Stomach (tissue), 9 donors: ENCODE data around the gene CCNF. TPM values are rescaled to one million over a fixed set of nuclear protein-coding genes. Genes with fewer than 3 reads are reported as not detected.

Experiments used
- DNase-seq, 2 donors: peaks; one replicate each; pipeline versions ENCODE4 v3.0.0 to v3.0.0-alpha.2; 2013 to 2019
- H3K27ac ChIP-seq, 5 donors: fragments of 200-600 bp in 4 of 5; sonication (generic) in 4 of 5; one replicate each; pipeline ENCODE4 v1.5.1; 2013 to 2019; ENCODE audit warnings: mild to moderate bottlenecking in 1 of 5, moderate library complexity in 1 of 5
- H3K27me3 ChIP-seq, 3 donors: fragments of 200-600 bp; sonication (generic); one replicate each; pipeline ENCODE4 v1.5.1; 2017 to 2019; ENCODE audit warnings: mixed run types in 1 of 3
- H3K36me3 ChIP-seq, 4 donors: fragments of 200-600 bp; sonication (generic); 1 replicate in 3 of 4; 2 replicates in 1 of 4; pipeline ENCODE4 v1.5.1; 2016 to 2019
- H3K4me1 ChIP-seq, 4 donors: fragments of 200-600 bp; sonication (generic); one replicate each; pipeline ENCODE4 v1.5.1; 2016 to 2019
- H3K4me3 ChIP-seq, 4 donors: fragments of 200-600 bp; sonication (generic) in 3 of 4; one replicate each; pipeline ENCODE4 v1.5.1; 2016 to 2019; ENCODE audit warnings: mild to moderate bottlenecking in 1 of 4
- H3K9me3 ChIP-seq, 4 donors: fragments of 200-600 bp; sonication (generic); one replicate each; pipeline ENCODE4 v1.5.1; 2016 to 2019
- EP300 ChIP-seq: sonication (generic); formaldehyde crosslinking; IDR thresholded peaks from one replicate; pipeline ENCODE4 v1.6.1; 2017; ENCODE audit warnings: antibody characterized with exemption
- POLR2A ChIP-seq, 4 donors: fragments of 450-650 bp; IDR thresholded peaks; one replicate each; pipeline ENCODE4 v1.6.1; 2016; ENCODE audit warnings: antibody characterized with exemption in 4 of 4, control low read depth in 2 of 4, mild to moderate bottlenecking in 1 of 4, moderate library complexity in 1 of 4
- POLR2AphosphoS5 ChIP-seq, 3 donors: sonication (generic); formaldehyde crosslinking; IDR thresholded peaks; one replicate each; pipeline ENCODE4 v1.6.1; 2016; ENCODE audit warnings: antibody characterized with exemption in 3 of 3
- WGBS, 5 donors: extraction: QIAGEN DNeasy Blood & Tissue Kit in 3 of 5; methylation state at CpG; one replicate each; pipeline versions ENCODE4 v1.1.5 to v1.1.7; 2013 to 2018; 5-methylcytosine and 5-hydroxymethylcytosine counted together
- intact Hi-C: fragments of 100-400 bp; cut with DNase I; formaldehyde crosslinking; loops from one replicate; pipeline ENCODE4 v1.15.1; 2023; ENCODE audit warnings: low total_unique reads
- polyA plus RNA-seq, 3 donors: library from polyadenylated mRNA; stranded (reverse); fragments of 200-250 nt; gene quantifications; one replicate each; pipeline ENCODE4 v1.2.3, GENCODE V29; 2013
- total RNA-seq, 5 donors: library from RNA; depleted of rRNA; stranded (reverse); fragments of >200 nt; gene quantifications; one replicate each; pipeline versions ENCODE4 v1.1.0 to v1.2.3, GENCODE V29; 2014 to 2016
- TF ChIP-seq, protein P1 (sequence below), 7 experiments: fragments of 450-650 bp in 4 of 7; fragments of 200-600 bp in 3 of 7; sonication (generic) in 3 of 7; IDR thresholded peaks; one replicate each; pipeline ENCODE4 v1.5.1; 2016 to 2019; ENCODE audit warnings: antibody characterized with exemption in 7 of 7, control low read depth in 2 of 7, mild to moderate bottlenecking in 1 of 7
- donor health status: healthy with polysubstance abuse.
- donor health status: Bipolar disorder and iron deficiency.
- donor health status: healthy.

CCNF gene
- total and polyA plus RNA-seq, 8 donors = 0.46 to 7.8 (median 2.9) TPM

DNA sequence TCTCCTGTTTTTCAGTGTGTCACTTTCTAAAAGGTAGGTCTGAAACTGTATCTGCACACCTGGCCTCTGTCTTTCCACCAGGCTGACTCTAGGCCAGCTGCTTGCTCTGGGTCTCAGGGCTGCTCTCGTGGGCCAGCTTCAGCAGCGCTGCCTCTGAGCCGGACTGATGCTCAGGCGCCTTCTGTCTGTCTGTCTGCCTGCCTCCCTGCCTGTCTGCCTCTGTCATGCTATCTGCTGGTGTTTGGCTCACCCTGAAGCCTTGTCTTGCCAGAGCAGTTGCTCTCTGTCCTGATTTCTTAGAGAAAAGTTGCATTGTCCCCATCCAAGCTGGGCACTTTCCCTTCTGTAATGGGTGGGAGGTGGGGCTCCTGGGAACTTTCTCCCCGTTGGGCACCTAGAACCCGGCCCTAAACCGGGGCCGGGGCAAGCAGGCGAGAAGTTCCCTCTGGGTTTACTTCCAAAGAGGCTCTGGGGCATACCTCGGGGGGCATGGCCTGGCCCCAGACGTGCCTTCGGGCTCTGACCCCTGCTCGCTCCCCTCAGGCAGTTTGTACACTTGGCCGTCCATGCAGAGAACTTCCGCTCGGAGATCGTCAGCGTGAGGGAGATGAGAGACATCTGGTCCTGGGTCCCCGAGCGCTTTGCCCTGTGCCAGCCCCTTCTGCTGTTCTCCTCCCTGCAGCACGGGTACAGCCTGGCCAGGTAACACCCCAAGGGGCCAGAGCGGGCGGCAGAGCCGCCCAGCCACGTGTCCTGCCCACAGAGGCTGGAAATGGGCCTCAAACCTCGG is 68.6 kb downstream of the CCNF start:
- H3K4me1 ChIP-seq = peaks cover 14 to 47% (median 35%) of the 10 kb centered on the region in 4 donors
- DNase-seq = no peak
- no peaks in the 10 kb centered on the region for H3K27me3 ChIP-seq
- peaks cover 0 to 57% (median 41%) of the 10 kb centered on the region in 4 donors for H3K36me3 ChIP-seq
- no peaks in the 10 kb centered on the region for H3K9me3 ChIP-seq
- TF ChIP-seq, protein P1, sequence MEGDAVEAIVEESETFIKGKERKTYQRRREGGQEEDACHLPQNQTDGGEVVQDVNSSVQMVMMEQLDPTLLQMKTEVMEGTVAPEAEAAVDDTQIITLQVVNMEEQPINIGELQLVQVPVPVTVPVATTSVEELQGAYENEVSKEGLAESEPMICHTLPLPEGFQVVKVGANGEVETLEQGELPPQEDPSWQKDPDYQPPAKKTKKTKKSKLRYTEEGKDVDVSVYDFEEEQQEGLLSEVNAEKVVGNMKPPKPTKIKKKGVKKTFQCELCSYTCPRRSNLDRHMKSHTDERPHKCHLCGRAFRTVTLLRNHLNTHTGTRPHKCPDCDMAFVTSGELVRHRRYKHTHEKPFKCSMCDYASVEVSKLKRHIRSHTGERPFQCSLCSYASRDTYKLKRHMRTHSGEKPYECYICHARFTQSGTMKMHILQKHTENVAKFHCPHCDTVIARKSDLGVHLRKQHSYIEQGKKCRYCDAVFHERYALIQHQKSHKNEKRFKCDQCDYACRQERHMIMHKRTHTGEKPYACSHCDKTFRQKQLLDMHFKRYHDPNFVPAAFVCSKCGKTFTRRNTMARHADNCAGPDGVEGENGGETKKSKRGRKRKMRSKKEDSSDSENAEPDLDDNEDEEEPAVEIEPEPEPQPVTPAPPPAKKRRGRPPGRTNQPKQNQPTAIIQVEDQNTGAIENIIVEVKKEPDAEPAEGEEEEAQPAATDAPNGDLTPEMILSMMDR (IDR thresholded peaks at IDR 0.05) = no peak
- no peak for TF ChIP-seq EP300
- TF ChIP-seq POLR2AphosphoS5 (IDR thresholded peaks at IDR 0.05) = no peak
- TF ChIP-seq POLR2A (IDR thresholded peaks at IDR 0.05) = no peak
- H3K4me3 ChIP-seq = no peak overlapping the region
- 80 to 91% (median 89%) methylated on average over 19 to 26 of the region's 26 CpGs for WGBS, 5 donors
- intact Hi-C loops = loop anchor here (5.0 to 10.0 kb wide), 2 partner anchors 156 to 303 kb away; partner anchors contain the start of genes ABCA3 and CASKIN1
- H3K27ac ChIP-seq = peak overlapping the region in 1 of 5 donors; percentile 1

DNA sequence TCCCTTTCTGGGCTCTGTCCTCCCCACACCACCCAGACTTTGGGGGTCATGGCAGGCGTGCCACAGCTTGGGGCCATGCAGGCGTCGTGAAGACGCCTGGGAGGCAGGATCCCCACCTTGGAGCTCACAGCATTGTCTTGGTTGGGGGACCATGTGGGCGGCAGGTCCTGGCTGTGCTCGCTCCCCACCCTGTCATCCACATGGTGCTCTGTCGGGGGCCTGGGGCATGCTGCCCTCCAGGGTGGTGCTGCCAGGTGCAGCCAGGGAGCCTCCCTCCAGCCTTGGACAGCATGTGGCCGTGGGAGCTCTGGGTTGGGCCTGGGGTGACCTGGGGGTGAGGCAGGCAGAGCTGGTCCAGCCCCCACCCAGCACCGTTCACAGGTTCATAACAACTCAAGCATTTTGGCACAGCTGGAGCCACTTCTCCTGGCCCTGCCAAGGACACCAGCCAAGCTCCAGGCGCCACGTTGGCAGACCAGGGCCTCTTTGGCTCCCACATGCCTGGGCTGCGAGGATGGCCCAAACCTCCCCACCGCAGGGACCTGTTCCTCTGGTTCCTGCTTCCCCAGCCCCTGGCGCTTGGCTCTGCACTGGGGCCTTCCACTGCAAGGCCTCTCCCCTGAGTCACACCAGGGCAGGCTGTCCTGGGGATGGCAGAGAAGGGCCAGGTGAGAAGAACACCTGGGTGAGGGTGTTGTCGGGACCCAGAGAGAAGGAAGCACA is 69.4 kb downstream of the CCNF start:
- intact Hi-C loops = loop anchor here (5.0 to 10.0 kb wide), 2 partner anchors 156 to 304 kb away; partner anchors contain the start of genes ABCA3 and CASKIN1
- Histone ChIP-seq H3K9me3 (no peaks in the 10 kb centered on the region), H3K4me3 (no peak overlapping the region), H3K27me3 (no peaks in the 10 kb centered on the region), H3K36me3 (peaks cover 0 to 50% (median 41%) of the 10 kb centered on the region in 4 donors), H3K27ac (peak overlapping the region in 2 of 5 donors; percentile 1 to 46), H3K4me1 (peaks cover 14 to 52% (median 38%) of the 10 kb centered on the region in 4 donors)
- TF ChIP-seq POLR2A (IDR thresholded peaks at IDR 0.05) (no peak), POLR2AphosphoS5 (IDR thresholded peaks at IDR 0.05) (no peak), EP300 (no peak)
- TF ChIP-seq, protein P1 (IDR thresholded peaks at IDR 0.05) = no peak
- 61 to 77% (median 64%) methylated on average over 7 to 15 of the region's 15 CpGs for WGBS, 5 donors
- DNase-seq = peak in 1 of 2 donors; percentile 76

DNA sequence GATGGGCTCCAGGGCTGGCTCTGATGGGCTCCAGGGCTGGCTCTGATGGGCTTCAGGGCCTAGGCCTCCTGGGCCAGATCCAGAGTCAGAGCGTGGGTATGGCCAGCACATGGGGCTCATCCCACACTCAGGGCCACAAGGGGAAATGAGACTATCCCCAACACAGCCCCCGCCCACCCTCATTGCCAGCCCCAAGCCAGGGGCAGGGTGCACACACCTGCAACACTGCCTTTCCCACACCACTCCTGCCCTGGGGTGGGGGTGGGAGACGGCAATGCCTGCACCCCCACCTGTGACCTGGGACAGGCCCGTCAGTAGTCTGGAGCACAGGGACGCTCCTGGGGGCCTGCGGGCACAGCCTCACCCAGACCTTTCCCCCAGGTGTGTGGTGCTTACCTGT is 70.2 kb downstream of the CCNF start:
- Histone ChIP-seq H3K27me3 (no peaks in the 10 kb centered on the region), H3K4me1 (peaks cover 14 to 52% (median 38%) of the 10 kb centered on the region in 4 donors), H3K36me3 (peaks cover 0 to 50% (median 41%) of the 10 kb centered on the region in 4 donors), H3K9me3 (no peaks in the 10 kb centered on the region), H3K27ac (peak overlapping the region in 1 of 5 donors; percentile 46), H3K4me3 (no peak overlapping the region)
- no peak for DNase-seq
- intact Hi-C loops = loop anchor here (5.0 to 10.0 kb wide), 2 partner anchors 157 to 305 kb away; partner anchors contain the start of genes ABCA3 and CASKIN1
- no peak for TF ChIP-seq POLR2AphosphoS5 (IDR thresholded peaks at IDR 0.05)
- no peak for TF ChIP-seq POLR2A (IDR thresholded peaks at IDR 0.05)
- TF ChIP-seq, protein P1 (IDR thresholded peaks at IDR 0.05) = no peak
- no peak for TF ChIP-seq EP300
- 80 to 97% (median 92%) methylated on average over 1 to 6 of the region's 6 CpGs for WGBS, 5 donors

DNA sequence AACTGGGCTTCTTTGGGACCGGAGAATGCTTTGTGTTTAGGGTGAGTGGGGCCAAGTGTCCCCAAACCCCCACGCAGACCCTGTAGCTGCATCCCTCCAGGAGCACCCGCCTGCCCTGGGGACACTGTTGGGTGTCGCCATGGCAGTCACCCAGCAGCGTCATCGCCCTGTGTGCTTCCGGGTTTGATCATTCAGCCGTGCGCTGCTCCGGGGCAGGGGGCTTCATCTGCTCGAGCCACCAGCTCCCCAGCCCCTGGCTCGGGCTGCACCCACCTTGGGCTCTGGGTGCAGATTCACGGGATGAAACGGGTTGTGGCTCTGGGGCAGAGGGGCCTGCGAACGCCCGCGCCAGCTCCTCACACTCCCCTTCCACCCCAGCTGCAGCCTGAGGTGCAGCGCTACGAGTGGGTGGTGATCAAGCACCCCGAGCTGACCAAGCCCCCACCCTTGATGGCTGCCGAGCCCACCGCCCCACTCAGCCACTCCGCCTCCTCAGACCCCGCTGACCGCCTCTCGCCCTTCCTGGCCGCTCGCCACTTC is 70.7 kb downstream of the CCNF start:
- Histone ChIP-seq H3K36me3 (peaks cover 0 to 50% (median 41%) of the 10 kb centered on the region in 4 donors), H3K9me3 (no peaks in the 10 kb centered on the region), H3K4me1 (peaks cover 14 to 52% (median 38%) of the 10 kb centered on the region in 4 donors), H3K27ac (no peak overlapping the region), H3K4me3 (no peak overlapping the region), H3K27me3 (no peaks in the 10 kb centered on the region)
- WGBS, 5 donors = 90 to 94% (median 91%) methylated on average over 19 to 29 of the region's 29 CpGs
- intact Hi-C loops = loop anchor here (5.0 to 10.0 kb wide), 2 partner anchors 158 to 305 kb away; partner anchors contain the start of genes ABCA3 and CASKIN1
- DNase-seq = no peak
- TF ChIP-seq, protein P1 (IDR thresholded peaks at IDR 0.05) = no peak
- TF ChIP-seq POLR2A (IDR thresholded peaks at IDR 0.05) (no peak), EP300 (no peak), POLR2AphosphoS5 (IDR thresholded peaks at IDR 0.05) (no peak)
